DND-41 (cell line): ENCODE data around the gene FRAT2.

Source experiments
- EZH2 ChIP-seq: IDR thresholded peaks from 3 replicates; pipeline ENCODE4 v1.6.1; 2012; ENCODE audit warnings: borderline replicate concordance, low read depth, mild to moderate bottlenecking, moderate library complexity, low read length, inconsistent platforms; ENCODE audit not compliant: severe bottlenecking
- TF ChIP-seq, protein P1 (sequence below): IDR thresholded peaks from 2 replicates; pipeline ENCODE4 v1.5.1; 2012; ENCODE audit warnings: borderline replicate concordance, low read length, moderate library complexity, mild to moderate bottlenecking; ENCODE audit not compliant: poor library complexity, severe bottlenecking; ENCODE audit errors: extremely low read depth

DNA sequence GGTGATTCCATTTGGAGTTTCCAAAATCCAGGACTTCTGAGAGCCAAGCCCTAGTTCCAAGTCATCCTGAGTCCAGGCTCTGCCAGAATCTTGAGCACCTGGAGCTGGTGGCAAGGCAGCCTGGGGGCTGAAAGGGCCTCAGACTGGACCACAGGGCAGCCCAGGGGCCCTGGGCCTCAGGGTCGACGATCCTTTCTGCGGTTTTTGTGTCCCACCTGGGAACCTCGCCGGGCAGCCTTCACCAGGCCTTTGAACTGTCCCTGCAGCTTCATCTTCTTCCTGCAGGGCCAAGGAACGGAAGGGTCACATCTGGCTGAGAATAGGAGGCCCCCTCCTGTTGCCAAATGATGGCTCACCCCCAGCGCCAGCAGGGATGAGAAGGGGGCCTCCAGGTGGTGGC lies 22.4 kb upstream of the FRAT2 start:
- TF ChIP-seq, protein P1, sequence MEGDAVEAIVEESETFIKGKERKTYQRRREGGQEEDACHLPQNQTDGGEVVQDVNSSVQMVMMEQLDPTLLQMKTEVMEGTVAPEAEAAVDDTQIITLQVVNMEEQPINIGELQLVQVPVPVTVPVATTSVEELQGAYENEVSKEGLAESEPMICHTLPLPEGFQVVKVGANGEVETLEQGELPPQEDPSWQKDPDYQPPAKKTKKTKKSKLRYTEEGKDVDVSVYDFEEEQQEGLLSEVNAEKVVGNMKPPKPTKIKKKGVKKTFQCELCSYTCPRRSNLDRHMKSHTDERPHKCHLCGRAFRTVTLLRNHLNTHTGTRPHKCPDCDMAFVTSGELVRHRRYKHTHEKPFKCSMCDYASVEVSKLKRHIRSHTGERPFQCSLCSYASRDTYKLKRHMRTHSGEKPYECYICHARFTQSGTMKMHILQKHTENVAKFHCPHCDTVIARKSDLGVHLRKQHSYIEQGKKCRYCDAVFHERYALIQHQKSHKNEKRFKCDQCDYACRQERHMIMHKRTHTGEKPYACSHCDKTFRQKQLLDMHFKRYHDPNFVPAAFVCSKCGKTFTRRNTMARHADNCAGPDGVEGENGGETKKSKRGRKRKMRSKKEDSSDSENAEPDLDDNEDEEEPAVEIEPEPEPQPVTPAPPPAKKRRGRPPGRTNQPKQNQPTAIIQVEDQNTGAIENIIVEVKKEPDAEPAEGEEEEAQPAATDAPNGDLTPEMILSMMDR, result no peak
- no peak for TF ChIP-seq EZH2
